GM23338 (cell line): Measurements from ENCODE around the gene CPEB3.

ENCODE experiments used
- CREB1 ChIP-seq: fragments of 250-450 bp; sonication (Bioruptor Pico); IDR thresholded peaks from 2 replicates; pipeline ENCODE4 v1.5.0; 2020; ENCODE audit warnings: low read depth, mild to moderate bottlenecking, moderate library complexity
- CTCF ChIP-seq, 2 experiments: fragments of 200-600 bp in 1 of 2; sonication (generic) in 1 of 2; conservative IDR thresholded peaks; 2 replicates each; pipeline versions ENCODE4 v1.5.1 to v1.6.1; 2016 to 2017; ENCODE audit warnings: antibody characterized with exemption in 2 of 2, low read depth in 2 of 2, mild to moderate bottlenecking in 2 of 2, moderate library complexity in 1 of 2
- ETS1 ChIP-seq: IDR thresholded peaks from 2 replicates; pipeline ENCODE4 v1.6.1; 2016; ENCODE audit warnings: antibody characterized with exemption
- EZH2 ChIP-seq: fragments of 200-600 bp; sonication (generic); IDR thresholded peaks from one replicate; pipeline ENCODE4 v1.8.0; 2017; ENCODE audit warnings: antibody characterized with exemption, mild to moderate bottlenecking, low read depth; ENCODE audit not compliant: unreplicated experiment
- EZH2phosphoT487 ChIP-seq: fragments of 200-600 bp; sonication (generic); IDR thresholded peaks from one replicate; pipeline ENCODE4 v1.8.1; 2018; ENCODE audit warnings: antibody characterized with exemption; ENCODE audit not compliant: unreplicated experiment
- JUNB ChIP-seq: IDR thresholded peaks from one replicate; pipeline ENCODE4 v1.6.1; 2016; ENCODE audit warnings: antibody characterized with exemption; ENCODE audit not compliant: unreplicated experiment
- NANOG ChIP-seq: IDR thresholded peaks from 2 replicates; pipeline ENCODE4 v1.6.1; 2016; ENCODE audit warnings: antibody characterized with exemption, borderline replicate concordance
- POLR2AphosphoS5 ChIP-seq: IDR thresholded peaks from 2 replicates; pipeline ENCODE4 v1.6.1; 2016; ENCODE audit warnings: antibody characterized with exemption, low read depth
- ZNF331 ChIP-seq: fragments of 250-450 bp; sonication (Bioruptor Pico); IDR thresholded peaks from 2 replicates; pipeline ENCODE4 v1.5.0; 2020; ENCODE audit warnings: low read depth, mild to moderate bottlenecking, moderate library complexity
- TF ChIP-seq, protein P1 (sequence below): IDR thresholded peaks from one replicate; pipeline ENCODE4 v1.6.1; 2018; ENCODE audit warnings: antibody characterized with exemption; ENCODE audit not compliant: unreplicated experiment

- TF ChIP-seq CTCF (conservative IDR thresholded peaks at IDR 0.05; ENCODE audit: low read depth in 2 of 2), result no peak
- no peak for TF ChIP-seq ETS1
- TF ChIP-seq POLR2AphosphoS5, result no peak
- no peak for TF ChIP-seq EZH2
- TF ChIP-seq CREB1 (CRISPR knock-in tag), result no peak
- TF ChIP-seq, protein P1, sequence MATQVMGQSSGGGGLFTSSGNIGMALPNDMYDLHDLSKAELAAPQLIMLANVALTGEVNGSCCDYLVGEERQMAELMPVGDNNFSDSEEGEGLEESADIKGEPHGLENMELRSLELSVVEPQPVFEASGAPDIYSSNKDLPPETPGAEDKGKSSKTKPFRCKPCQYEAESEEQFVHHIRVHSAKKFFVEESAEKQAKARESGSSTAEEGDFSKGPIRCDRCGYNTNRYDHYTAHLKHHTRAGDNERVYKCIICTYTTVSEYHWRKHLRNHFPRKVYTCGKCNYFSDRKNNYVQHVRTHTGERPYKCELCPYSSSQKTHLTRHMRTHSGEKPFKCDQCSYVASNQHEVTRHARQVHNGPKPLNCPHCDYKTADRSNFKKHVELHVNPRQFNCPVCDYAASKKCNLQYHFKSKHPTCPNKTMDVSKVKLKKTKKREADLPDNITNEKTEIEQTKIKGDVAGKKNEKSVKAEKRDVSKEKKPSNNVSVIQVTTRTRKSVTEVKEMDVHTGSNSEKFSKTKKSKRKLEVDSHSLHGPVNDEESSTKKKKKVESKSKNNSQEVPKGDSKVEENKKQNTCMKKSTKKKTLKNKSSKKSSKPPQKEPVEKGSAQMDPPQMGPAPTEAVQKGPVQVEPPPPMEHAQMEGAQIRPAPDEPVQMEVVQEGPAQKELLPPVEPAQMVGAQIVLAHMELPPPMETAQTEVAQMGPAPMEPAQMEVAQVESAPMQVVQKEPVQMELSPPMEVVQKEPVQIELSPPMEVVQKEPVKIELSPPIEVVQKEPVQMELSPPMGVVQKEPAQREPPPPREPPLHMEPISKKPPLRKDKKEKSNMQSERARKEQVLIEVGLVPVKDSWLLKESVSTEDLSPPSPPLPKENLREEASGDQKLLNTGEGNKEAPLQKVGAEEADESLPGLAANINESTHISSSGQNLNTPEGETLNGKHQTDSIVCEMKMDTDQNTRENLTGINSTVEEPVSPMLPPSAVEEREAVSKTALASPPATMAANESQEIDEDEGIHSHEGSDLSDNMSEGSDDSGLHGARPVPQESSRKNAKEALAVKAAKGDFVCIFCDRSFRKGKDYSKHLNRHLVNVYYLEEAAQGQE, result no peak
- TF ChIP-seq ZNF331, result no peak
- TF ChIP-seq EZH2phosphoT487, result no peak
- TF ChIP-seq NANOG, result no peak
- no peak for TF ChIP-seq JUNB
These were observed 622 bp downstream of the CPEB3 start for GRCh38 chr10:92290076-92290836.
